Cardiac fibroblast (primary cell): ENCODE data around the gene PITPNM2.

ENCODE experiments used
- DNase-seq, 2 donors: peaks; one replicate each; pipeline versions ENCODE4 v3.0.0 to v3.0.0-alpha.2; 2010; ENCODE audit warnings: low read depth in 2 of 2
- H3K4me3 ChIP-seq, 2 donors: replicated peaks in 1 of 2; 1 replicate in 1 of 2; 2 replicates in 1 of 2; pipeline ENCODE4 v1.5.1; 2011; ENCODE audit warnings: low read depth in 2 of 2, low read length in 2 of 2, mild to moderate bottlenecking in 2 of 2, moderate library complexity in 1 of 2
- TF ChIP-seq, protein P1 (sequence below): IDR thresholded peaks from one replicate; pipeline ENCODE4 v1.5.1; 2011; ENCODE audit warnings: low read depth, mild to moderate bottlenecking, low read length, inconsistent platforms

Gene PITPNM2

DNA sequence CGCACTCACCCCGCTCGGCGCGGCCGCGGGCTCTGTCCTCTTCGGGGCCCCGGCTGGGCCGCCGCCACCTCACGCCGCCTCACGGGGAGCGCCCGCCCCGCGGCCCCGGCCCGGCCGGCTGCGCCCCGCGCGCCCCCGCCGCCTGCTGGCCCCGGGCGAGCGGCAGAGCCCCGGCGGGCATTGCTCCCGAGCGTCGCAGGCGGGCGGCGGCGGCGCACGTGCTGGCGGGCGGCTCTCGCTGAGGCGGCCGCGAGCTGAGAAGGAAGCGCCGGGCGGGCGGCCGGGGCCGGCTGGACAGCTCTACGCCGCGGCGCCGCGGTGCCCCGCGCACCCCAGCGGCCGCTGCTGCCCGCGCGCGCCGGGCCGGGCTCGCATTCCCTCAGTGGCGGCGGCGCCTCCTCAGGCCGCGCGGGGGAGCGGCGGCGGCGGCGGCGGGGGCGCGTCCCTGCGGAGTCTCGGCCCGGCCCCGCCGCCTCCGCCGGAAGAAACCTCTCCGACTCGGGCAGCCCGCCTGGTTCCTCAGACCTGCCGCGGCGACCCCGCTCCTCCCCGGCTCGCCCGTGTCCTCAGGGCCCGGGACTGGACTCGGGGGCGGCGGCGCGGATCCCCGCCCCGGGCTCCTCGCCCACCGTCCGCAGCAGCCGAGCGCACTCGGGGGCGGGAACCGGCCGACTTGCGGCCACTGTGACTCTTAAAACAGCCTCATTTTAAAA is at the start of gene PITPNM2:
Gene PITPNM2, minus strand, starts transcription at position 347 of the 713 bp plus-strand sequence. CDS start 116,500 bp downstream, outside the sequence.
- peak within 1 kb of the TSS; percentile 70 to 75 for H3K4me3 ChIP-seq
- TF ChIP-seq, protein P1, sequence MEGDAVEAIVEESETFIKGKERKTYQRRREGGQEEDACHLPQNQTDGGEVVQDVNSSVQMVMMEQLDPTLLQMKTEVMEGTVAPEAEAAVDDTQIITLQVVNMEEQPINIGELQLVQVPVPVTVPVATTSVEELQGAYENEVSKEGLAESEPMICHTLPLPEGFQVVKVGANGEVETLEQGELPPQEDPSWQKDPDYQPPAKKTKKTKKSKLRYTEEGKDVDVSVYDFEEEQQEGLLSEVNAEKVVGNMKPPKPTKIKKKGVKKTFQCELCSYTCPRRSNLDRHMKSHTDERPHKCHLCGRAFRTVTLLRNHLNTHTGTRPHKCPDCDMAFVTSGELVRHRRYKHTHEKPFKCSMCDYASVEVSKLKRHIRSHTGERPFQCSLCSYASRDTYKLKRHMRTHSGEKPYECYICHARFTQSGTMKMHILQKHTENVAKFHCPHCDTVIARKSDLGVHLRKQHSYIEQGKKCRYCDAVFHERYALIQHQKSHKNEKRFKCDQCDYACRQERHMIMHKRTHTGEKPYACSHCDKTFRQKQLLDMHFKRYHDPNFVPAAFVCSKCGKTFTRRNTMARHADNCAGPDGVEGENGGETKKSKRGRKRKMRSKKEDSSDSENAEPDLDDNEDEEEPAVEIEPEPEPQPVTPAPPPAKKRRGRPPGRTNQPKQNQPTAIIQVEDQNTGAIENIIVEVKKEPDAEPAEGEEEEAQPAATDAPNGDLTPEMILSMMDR = no peak
- peak; percentile 47 to 73 for DNase-seq

DNA sequence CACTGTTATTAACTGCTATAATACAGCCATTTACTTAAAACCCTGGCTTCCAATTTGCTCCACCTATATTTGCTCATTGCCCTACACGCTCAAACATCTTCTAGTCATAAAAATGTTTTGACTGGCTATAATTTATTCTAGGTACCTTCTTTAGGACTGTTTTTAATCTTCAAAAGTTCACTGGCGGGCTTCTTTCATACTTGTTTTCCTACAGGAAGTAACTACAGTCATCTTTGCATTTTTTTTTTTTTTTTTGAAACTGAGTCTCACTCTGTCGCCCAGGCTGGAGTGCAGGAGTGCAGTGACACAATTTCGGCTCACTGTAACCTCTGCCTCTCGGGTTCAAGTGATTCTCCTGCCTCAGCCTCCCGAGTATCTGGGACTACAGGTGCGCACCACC is 49.5 kb upstream of the PITPNM2 start:
- H3K4me3 ChIP-seq = no peak overlapping the region
- TF ChIP-seq, protein P1 = no peak
- DNase-seq = no peak

DNA sequence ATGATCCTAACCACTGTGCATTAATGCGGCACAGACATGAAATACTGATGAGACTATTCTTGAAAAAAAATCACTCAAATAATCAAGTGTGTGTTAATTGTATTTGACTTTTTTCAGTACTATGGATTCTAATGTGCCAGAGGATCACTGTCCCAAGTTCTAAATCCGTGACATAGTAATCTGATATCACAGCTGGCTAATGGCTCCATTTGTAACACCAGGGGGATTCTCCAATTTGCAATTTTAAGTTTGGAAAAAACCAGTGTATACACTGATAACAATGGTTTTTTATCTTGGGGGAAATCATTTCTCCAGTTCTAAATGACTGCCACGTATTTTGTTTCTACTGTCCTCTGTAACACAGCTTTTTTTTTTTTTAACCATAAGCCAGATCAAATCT is 49.0 kb upstream of the PITPNM2 start:
- H3K4me3 ChIP-seq = no peak overlapping the region
- TF ChIP-seq, protein P1 = no peak

GRCh38 chr12:123187637-123188036 is 36.7 kb upstream of the PITPNM2 start:
- H3K4me3 ChIP-seq = no peak overlapping the region
- DNase-seq = no peak
- TF ChIP-seq, protein P1 = no peak

More for the DNA sequence above, 49.0 kb upstream of the PITPNM2 start:
- no peak for DNase-seq

GRCh38 chr12:123180171-123180570 is 29.3 kb upstream of the PITPNM2 start:
- TF ChIP-seq, protein P1 = no peak
- H3K4me3 ChIP-seq = no peak overlapping the region
- no peak for DNase-seq

GRCh38 chr12:123171967-123172366 is 21.1 kb upstream of the PITPNM2 start:
- TF ChIP-seq, protein P1 = no peak
- DNase-seq = no peak
- no peak overlapping the region for H3K4me3 ChIP-seq
